GM21447 (cell line): ENCODE results near the gene PTPRN2.

Experiments
- ATAC-seq: cut with Tn5 transposase; IDR thresholded peaks from one replicate; pipeline ENCODE4 v1.9.1; 2021; ENCODE audit not compliant: unreplicated experiment

PTPRN2 gene

GRCh38 chr7:158497627-158498026, 90.0 kb downstream of the PTPRN2 start:
- no peak for ATAC-seq

- no peak for ATAC-seq
These were observed 91.8 kb downstream of the PTPRN2 start for GRCh38 chr7:158495786-158496185.

- no peak for ATAC-seq
These were observed 92.4 kb downstream of the PTPRN2 start for GRCh38 chr7:158495216-158495615.

- ATAC-seq: no peak
These were observed 93.0 kb downstream of the PTPRN2 start for GRCh38 chr7:158494643-158495042.

- no peak for ATAC-seq
These were observed 93.4 kb downstream of the PTPRN2 start for GRCh38 chr7:158494162-158494586.

GRCh38 chr7:158492367-158492764, 95.3 kb downstream of the PTPRN2 start:
- no peak for ATAC-seq

GRCh38 chr7:158491094-158491493, 96.5 kb downstream of the PTPRN2 start:
- ATAC-seq: no peak

- no peak for ATAC-seq
These were observed 97.3 kb downstream of the PTPRN2 start for GRCh38 chr7:158490171-158490782.

- ATAC-seq: no peak
These were observed 98.0 kb downstream of the PTPRN2 start for GRCh38 chr7:158489462-158490155.

GRCh38 chr7:158488181-158488971, 99.2 kb downstream of the PTPRN2 start:
- no peak for ATAC-seq

GRCh38 chr7:158487631-158488151, 99.9 kb downstream of the PTPRN2 start:
- no peak for ATAC-seq

GRCh38 chr7:158486919-158487318, 100.7 kb downstream of the PTPRN2 start:
- ATAC-seq: no peak

GRCh38 chr7:158484801-158485531, 102.7 kb downstream of the PTPRN2 start:
- no peak for ATAC-seq

GRCh38 chr7:158482480-158482879, 105.1 kb downstream of the PTPRN2 start:
- no peak for ATAC-seq

- ATAC-seq: no peak
These were observed 108.0 kb downstream of the PTPRN2 start for GRCh38 chr7:158479664-158480025.

GRCh38 chr7:158479021-158479663, 108.5 kb downstream of the PTPRN2 start:
- no peak for ATAC-seq

GRCh38 chr7:158477866-158478265, 109.8 kb downstream of the PTPRN2 start:
- ATAC-seq: no peak

GRCh38 chr7:158476331-158476932, 111.2 kb downstream of the PTPRN2 start:
- no peak for ATAC-seq

- ATAC-seq: no peak
These were observed 112.0 kb downstream of the PTPRN2 start for GRCh38 chr7:158475679-158476052.

GRCh38 chr7:158475036-158475678, 112.5 kb downstream of the PTPRN2 start:
- ATAC-seq: no peak
